ENCODE data around the gene ACSF2.

GRCh38 chr17:50481648-50482047 is 55.6 kb downstream of the ACSF2 start:
- TF ChIP-seq CTCF (IDR thresholded peaks at IDR 0.05; ENCODE audit: borderline replicate concordance, extremely low read depth, low read length, poor library complexity, severe bottlenecking) = no peak
- TF ChIP-seq EZH2 (IDR thresholded peaks at IDR 0.05; ENCODE audit: borderline replicate concordance, low read depth, low read length, severe bottlenecking) = no peak
